Fibroblast of lung (primary cell): ENCODE results near the gene SPIRE1. TPM values are rescaled to one million over a fixed set of nuclear protein-coding genes. Genes with fewer than 3 reads are reported as not detected.

Experiments
- DNase-seq, 2 donors: peaks; one replicate each; pipeline versions ENCODE4 v3.0.0 to v3.0.0-alpha.2; 2010; ENCODE audit warnings: low read depth in 2 of 2
- H2AFZ ChIP-seq: 2 replicates; pipeline ENCODE4 v1.5.1; 2012; ENCODE audit warnings: low read length, control low read depth, inconsistent platforms
- H3K27ac ChIP-seq: 2 replicates; pipeline ENCODE4 v1.5.1; 2011; ENCODE audit warnings: low read length, control low read depth; ENCODE audit not compliant: insufficient read depth
- H3K27me3 ChIP-seq: 2 replicates; pipeline ENCODE4 v1.5.1; 2011; ENCODE audit warnings: mild to moderate bottlenecking, low read length; ENCODE audit not compliant: control insufficient read depth, insufficient read depth
- H3K36me3 ChIP-seq: 2 replicates; pipeline ENCODE4 v1.5.1; 2011; ENCODE audit warnings: low read length; ENCODE audit not compliant: control insufficient read depth, insufficient read depth
- H3K4me1 ChIP-seq: 2 replicates; pipeline ENCODE4 v1.5.1; 2011; ENCODE audit warnings: low read length; ENCODE audit not compliant: control insufficient read depth, insufficient read depth; ENCODE audit errors: extremely low read depth
- H3K4me2 ChIP-seq: 2 replicates; pipeline ENCODE4 v1.5.1; 2011; ENCODE audit warnings: low read length, control low read depth; ENCODE audit not compliant: insufficient read depth; ENCODE audit errors: extremely low read depth
- H3K4me3 ChIP-seq, 4 experiments: fragments of 200-600 bp in 1 of 4; sonication (generic) in 1 of 4; replicated peaks in 1 of 4; 2 replicates each; pipeline ENCODE4 v1.5.1; 2011 to 2016; ENCODE audit warnings: low read length in 4 of 4, low read depth in 3 of 4, mild to moderate bottlenecking in 3 of 4, control low read depth in 2 of 4, inconsistent platforms in 1 of 4, mixed read lengths in 1 of 4; ENCODE audit not compliant: insufficient read depth in 1 of 4; ENCODE audit errors: control extremely low read depth in 1 of 4
- H3K79me2 ChIP-seq: 2 replicates; pipeline ENCODE4 v1.5.1; 2012; ENCODE audit warnings: mild to moderate bottlenecking, low read length, inconsistent platforms; ENCODE audit not compliant: control insufficient read depth, insufficient read depth
- H3K9ac ChIP-seq: 2 replicates; pipeline ENCODE4 v1.5.1; 2011; ENCODE audit warnings: mild to moderate bottlenecking, low read length, control low read depth; ENCODE audit not compliant: insufficient read depth
- H3K9me3 ChIP-seq: 2 replicates; pipeline ENCODE4 v1.5.1; 2012; ENCODE audit warnings: low read depth, low read length; ENCODE audit not compliant: control insufficient read depth, insufficient read depth
- H4K20me1 ChIP-seq: 2 replicates; pipeline ENCODE4 v1.5.1; 2011; ENCODE audit warnings: low read length; ENCODE audit not compliant: control insufficient read depth, insufficient read depth; ENCODE audit errors: extremely low read depth
- EZH2 ChIP-seq: IDR thresholded peaks from 2 replicates; pipeline ENCODE4 v1.5.1; 2012; ENCODE audit warnings: low read length, control low read depth, mild to moderate bottlenecking; ENCODE audit errors: missing control alignments
- polyA plus RNA-seq, 2 donors: library from polyadenylated mRNA; depleted of rRNA in 1 of 2; stranded (reverse) in 1 of 2; unstranded in 1 of 2; fragments of >200 nt; gene quantifications; 2 replicates each; pipeline ENCODE4 v1.2.1, GENCODE V29; 2011 to 2012; ENCODE audit warnings: missing spikeins in 1 of 2
- total RNA-seq: library from RNA; depleted of rRNA; stranded (reverse); fragments of >200 nt; gene quantifications from 2 replicates; pipeline ENCODE4 v1.2.1, GENCODE V29; 2014
- TF ChIP-seq, protein P1 (sequence below), 2 donors: IDR thresholded peaks in 1 of 2; conservative IDR thresholded peaks in 1 of 2; 1 replicate in 1 of 2; 2 replicates in 1 of 2; pipeline ENCODE4 v1.5.1; 2011 to 2012; ENCODE audit warnings: low read length in 2 of 2, control low read depth in 1 of 2, inconsistent platforms in 1 of 2, low read depth in 1 of 2, mild to moderate bottlenecking in 1 of 2

Gene SPIRE1
- total and polyA plus RNA-seq, 2 donors (not counting 1 experiment from before 2014, with no cell fraction given) = 19.0 to 31.0 TPM

DNA sequence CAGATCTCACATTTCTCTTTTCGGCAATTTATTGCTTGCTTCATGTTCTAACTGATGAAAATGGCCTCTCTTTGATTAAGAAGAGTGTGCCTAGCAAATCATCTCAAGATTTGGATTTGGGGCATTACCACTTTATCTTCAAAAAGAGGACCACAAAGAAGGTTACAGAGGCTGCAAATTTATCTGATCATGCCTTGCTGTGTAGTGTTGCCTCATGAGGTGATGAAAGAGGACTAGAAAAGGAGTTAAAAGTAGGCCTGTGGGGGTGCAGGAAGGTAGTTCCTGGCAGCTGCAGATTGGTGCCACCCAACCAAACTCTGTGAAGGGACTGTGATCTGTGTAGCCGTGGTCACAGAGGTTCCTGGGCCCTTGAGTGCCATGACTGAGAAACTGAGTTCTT, 181.0 kb downstream of the SPIRE1 start:
- no peaks in the 10 kb centered on the region for H4K20me1 ChIP-seq
- no peak for DNase-seq
- TF ChIP-seq EZH2 = no peak
- TF ChIP-seq, protein P1, sequence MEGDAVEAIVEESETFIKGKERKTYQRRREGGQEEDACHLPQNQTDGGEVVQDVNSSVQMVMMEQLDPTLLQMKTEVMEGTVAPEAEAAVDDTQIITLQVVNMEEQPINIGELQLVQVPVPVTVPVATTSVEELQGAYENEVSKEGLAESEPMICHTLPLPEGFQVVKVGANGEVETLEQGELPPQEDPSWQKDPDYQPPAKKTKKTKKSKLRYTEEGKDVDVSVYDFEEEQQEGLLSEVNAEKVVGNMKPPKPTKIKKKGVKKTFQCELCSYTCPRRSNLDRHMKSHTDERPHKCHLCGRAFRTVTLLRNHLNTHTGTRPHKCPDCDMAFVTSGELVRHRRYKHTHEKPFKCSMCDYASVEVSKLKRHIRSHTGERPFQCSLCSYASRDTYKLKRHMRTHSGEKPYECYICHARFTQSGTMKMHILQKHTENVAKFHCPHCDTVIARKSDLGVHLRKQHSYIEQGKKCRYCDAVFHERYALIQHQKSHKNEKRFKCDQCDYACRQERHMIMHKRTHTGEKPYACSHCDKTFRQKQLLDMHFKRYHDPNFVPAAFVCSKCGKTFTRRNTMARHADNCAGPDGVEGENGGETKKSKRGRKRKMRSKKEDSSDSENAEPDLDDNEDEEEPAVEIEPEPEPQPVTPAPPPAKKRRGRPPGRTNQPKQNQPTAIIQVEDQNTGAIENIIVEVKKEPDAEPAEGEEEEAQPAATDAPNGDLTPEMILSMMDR (conservative IDR thresholded peaks at IDR 0.05 in 1 of 2, IDR thresholded peaks at IDR 0.05 in 1 of 2; ENCODE audit: low read depth in 1 of 2, low read length in 2 of 2) = no peak

DNA sequence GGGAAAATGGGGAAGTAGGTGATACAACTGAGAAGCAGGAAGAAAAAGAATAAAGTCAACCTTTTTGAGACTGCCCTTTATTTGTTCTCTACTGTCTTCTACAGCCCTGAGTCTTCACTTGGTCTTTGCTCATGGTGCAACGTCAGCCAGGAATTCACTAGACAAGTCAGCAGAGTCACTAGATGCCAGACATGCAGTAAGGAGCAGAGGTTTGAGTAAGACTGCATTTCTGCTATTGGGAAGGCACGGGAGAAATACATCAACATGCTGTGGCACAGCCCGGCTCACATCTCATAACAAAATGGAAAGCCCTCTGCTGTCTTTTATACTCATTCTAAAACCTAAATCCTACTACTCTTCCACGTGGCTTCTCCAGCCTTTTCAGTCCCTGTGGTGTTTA, 183.0 kb downstream of the SPIRE1 start:
- H3K27me3 ChIP-seq = no peaks in the 10 kb centered on the region
- no peak for TF ChIP-seq EZH2
- TF ChIP-seq, protein P1 (conservative IDR thresholded peaks at IDR 0.05 in 1 of 2, IDR thresholded peaks at IDR 0.05 in 1 of 2; ENCODE audit: low read depth in 1 of 2, low read length in 2 of 2) = no peak
- DNase-seq = no peak
- H3K4me3 ChIP-seq = no peak overlapping the region
- H3K4me2 ChIP-seq = no peak overlapping the region
- no peaks in the 10 kb centered on the region for H3K36me3 ChIP-seq
- H3K9me3 ChIP-seq = no peaks in the 10 kb centered on the region
- no peaks in the 10 kb centered on the region for H3K4me1 ChIP-seq
- no peaks in the 10 kb centered on the region for H4K20me1 ChIP-seq
- H3K27ac ChIP-seq = no peak overlapping the region
- H3K9ac ChIP-seq = no peak overlapping the region
- H2AFZ ChIP-seq = no peak overlapping the region
- no peaks in the 10 kb centered on the region for H3K79me2 ChIP-seq

More for the DNA sequence above, 181.0 kb downstream of the SPIRE1 start:
- H3K4me2 ChIP-seq = no peak overlapping the region
- H3K9ac ChIP-seq = no peak overlapping the region
- H3K4me3 ChIP-seq = no peak overlapping the region
- no peaks in the 10 kb centered on the region for H3K4me1 ChIP-seq
- no peaks in the 10 kb centered on the region for H3K79me2 ChIP-seq
- H3K27ac ChIP-seq = no peak overlapping the region
- H3K36me3 ChIP-seq = no peaks in the 10 kb centered on the region
- H3K27me3 ChIP-seq = no peaks in the 10 kb centered on the region
- H3K9me3 ChIP-seq = no peaks in the 10 kb centered on the region
- no peak overlapping the region for H2AFZ ChIP-seq

DNA sequence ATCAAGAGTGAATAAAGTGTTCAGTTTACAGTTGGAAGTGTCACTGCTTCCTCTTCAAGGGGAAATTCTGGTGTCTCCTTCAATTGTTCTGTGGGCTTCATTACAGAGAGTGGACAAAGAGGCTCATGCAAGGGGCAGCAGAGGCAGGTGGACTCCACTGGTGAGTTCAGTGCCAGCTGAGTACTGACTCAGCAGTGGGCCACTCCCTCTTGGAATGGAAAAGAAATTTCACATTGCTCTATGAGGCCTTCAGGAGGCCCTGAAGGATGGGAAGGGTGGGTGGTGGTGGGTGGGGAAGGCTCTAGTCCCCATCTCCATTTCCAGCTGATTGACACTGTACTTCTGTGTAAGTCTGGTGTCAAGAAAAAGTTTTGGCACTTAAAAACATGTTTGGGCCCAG, 183.8 kb downstream of the SPIRE1 start:
- no peak overlapping the region for H2AFZ ChIP-seq
- DNase-seq = no peak
- H3K4me3 ChIP-seq = no peak overlapping the region
- no peaks in the 10 kb centered on the region for H3K4me1 ChIP-seq
- H3K4me2 ChIP-seq = no peak overlapping the region
- no peaks in the 10 kb centered on the region for H3K36me3 ChIP-seq
- no peaks in the 10 kb centered on the region for H4K20me1 ChIP-seq
- no peaks in the 10 kb centered on the region for H3K27me3 ChIP-seq
- no peak overlapping the region for H3K27ac ChIP-seq
- TF ChIP-seq EZH2 = no peak
- TF ChIP-seq, protein P1 (conservative IDR thresholded peaks at IDR 0.05 in 1 of 2, IDR thresholded peaks at IDR 0.05 in 1 of 2; ENCODE audit: low read depth in 1 of 2, low read length in 2 of 2) = no peak
- H3K9ac ChIP-seq = no peak overlapping the region
- H3K9me3 ChIP-seq = no peaks in the 10 kb centered on the region
- no peaks in the 10 kb centered on the region for H3K79me2 ChIP-seq
